Loucy (cell line): Measurements from ENCODE around the gene CAMK2N2.

ENCODE experiments used
- EZH2phosphoT487 ChIP-seq: fragments of 200-600 bp; IDR thresholded peaks from 2 replicates; pipeline ENCODE4 v1.6.1; 2018; ENCODE audit warnings: antibody characterized with exemption, mild to moderate bottlenecking, moderate library complexity, borderline replicate concordance
- TF ChIP-seq, protein P1 (sequence below): fragments of 200-600 bp; sonication (generic); conservative IDR thresholded peaks from 2 replicates; pipeline ENCODE4 v1.5.1; 2014; ENCODE audit warnings: mild to moderate bottlenecking, antibody characterized with exemption, low read length

DNA sequence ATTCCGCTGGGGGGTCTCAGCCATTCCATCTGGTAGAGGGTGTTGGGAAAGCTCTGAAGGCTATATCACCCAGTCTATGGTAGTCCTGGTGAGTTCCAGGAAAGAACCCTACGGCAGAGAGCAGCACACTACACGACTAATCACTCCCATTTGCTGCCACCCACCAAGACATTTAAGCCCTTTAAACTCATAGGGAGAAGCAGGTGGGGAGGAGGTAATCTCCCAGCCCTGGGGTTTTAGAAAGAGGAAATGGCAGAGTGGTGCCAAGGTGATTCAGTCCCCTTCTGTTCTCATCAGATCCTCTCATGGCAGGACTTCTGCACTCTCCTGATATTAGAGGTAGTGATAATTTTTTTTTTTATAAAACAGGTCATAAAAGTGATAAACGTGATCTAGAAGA lies 42.5 kb downstream of the CAMK2N2 start:
- TF ChIP-seq, protein P1, sequence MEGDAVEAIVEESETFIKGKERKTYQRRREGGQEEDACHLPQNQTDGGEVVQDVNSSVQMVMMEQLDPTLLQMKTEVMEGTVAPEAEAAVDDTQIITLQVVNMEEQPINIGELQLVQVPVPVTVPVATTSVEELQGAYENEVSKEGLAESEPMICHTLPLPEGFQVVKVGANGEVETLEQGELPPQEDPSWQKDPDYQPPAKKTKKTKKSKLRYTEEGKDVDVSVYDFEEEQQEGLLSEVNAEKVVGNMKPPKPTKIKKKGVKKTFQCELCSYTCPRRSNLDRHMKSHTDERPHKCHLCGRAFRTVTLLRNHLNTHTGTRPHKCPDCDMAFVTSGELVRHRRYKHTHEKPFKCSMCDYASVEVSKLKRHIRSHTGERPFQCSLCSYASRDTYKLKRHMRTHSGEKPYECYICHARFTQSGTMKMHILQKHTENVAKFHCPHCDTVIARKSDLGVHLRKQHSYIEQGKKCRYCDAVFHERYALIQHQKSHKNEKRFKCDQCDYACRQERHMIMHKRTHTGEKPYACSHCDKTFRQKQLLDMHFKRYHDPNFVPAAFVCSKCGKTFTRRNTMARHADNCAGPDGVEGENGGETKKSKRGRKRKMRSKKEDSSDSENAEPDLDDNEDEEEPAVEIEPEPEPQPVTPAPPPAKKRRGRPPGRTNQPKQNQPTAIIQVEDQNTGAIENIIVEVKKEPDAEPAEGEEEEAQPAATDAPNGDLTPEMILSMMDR, result no peak
- TF ChIP-seq EZH2phosphoT487, result no peak
